Measurements from ENCODE around the gene CFAP73.

- TF ChIP-seq CTCF (IDR thresholded peaks at IDR 0.05) (no peak), POLR2A (IDR thresholded peaks at IDR 0.05) (no peak)
Observed at GRCh38 chr12:113133666-113134065, 15.9 kb upstream of the CFAP73 start.
